K562 (cell line): Measurements from ENCODE around the gene PQBP1. TPM values are rescaled to one million over a fixed set of nuclear protein-coding genes. Genes with fewer than 3 reads are reported as not detected.

Experiments used
- CTBP1 ChIP-seq: fragments of 450-650 bp; IDR thresholded peaks from 2 replicates; pipeline ENCODE4 v1.6.1; 2016; ENCODE audit warnings: borderline replicate concordance
- FOXK2 ChIP-seq, 2 experiments: fragments of 450-650 bp; IDR thresholded peaks in 1 of 2; conservative IDR thresholded peaks in 1 of 2; 2 replicates each; pipeline ENCODE4 v1.6.1; 2016; ENCODE audit warnings: low read depth in 2 of 2, mild to moderate bottlenecking in 1 of 2
- HIVEP1 ChIP-seq: fragments of 250-450 bp; sonication (Bioruptor Pico); IDR thresholded peaks from 2 replicates; pipeline ENCODE4 v1.4.0; 2020; ENCODE audit warnings: mild to moderate bottlenecking
- KLF16 ChIP-seq: IDR thresholded peaks from 2 replicates; pipeline ENCODE4 v1.6.1; 2016; ENCODE audit warnings: antibody characterized with exemption
- MBD2 ChIP-seq: sonication (generic); IDR thresholded peaks from 2 replicates; pipeline ENCODE4 v1.6.1; 2016; ENCODE audit warnings: low read depth, borderline replicate concordance
- MEF2D ChIP-seq: conservative IDR thresholded peaks from 2 replicates; pipeline ENCODE4 v1.6.1; 2016; ENCODE audit warnings: low read depth, missing genetic modification characterization, missing compliant biosample characterization
- MTA2 ChIP-seq: fragments of 450-650 bp; IDR thresholded peaks from 2 replicates; pipeline ENCODE4 v1.6.1; 2016; ENCODE audit warnings: low read depth
- MYC ChIP-seq, 2 experiments: fragments of 250-450 bp in 1 of 2; sonication (Bioruptor Pico) in 1 of 2; IDR thresholded peaks; 2 replicates each; pipeline versions ENCODE4 v1.5.1 to v1.6.1; 2012 to 2021; ENCODE audit warnings: low read depth in 2 of 2, borderline replicate concordance in 1 of 2, improper control_type of control experiment in 1 of 2, low read length in 1 of 2, mild to moderate bottlenecking in 1 of 2, moderate library complexity in 1 of 2
- NRF1 ChIP-seq, 2 experiments: fragments of 450-650 bp; IDR thresholded peaks in 1 of 2; conservative IDR thresholded peaks in 1 of 2; 2 replicates each; pipeline ENCODE4 v1.6.1; 2014; ENCODE audit warnings: mild to moderate bottlenecking in 2 of 2
- POLR2H ChIP-seq: IDR thresholded peaks from 2 replicates; pipeline ENCODE4 v1.6.1; 2016; ENCODE audit warnings: missing genetic modification characterization, low read depth, mild to moderate bottlenecking, control low read depth, missing compliant biosample characterization, moderate library complexity
- RBM39 ChIP-seq: fragments of 200-400 bp; formaldehyde crosslinking; optimal IDR thresholded peaks from 2 replicates; pipeline ENCODE3; 2018; ENCODE audit warnings: low read depth, low read length
- RFX1 ChIP-seq: fragments of 450-650 bp; IDR thresholded peaks from 2 replicates; pipeline ENCODE4 v1.6.1; 2016; ENCODE audit warnings: mild to moderate bottlenecking, moderate library complexity
- RNF2 ChIP-seq: sonication (generic); IDR thresholded peaks from 2 replicates; pipeline ENCODE4 v1.6.1; 2016
- SMC3 ChIP-seq: conservative IDR thresholded peaks from 2 replicates; pipeline ENCODE4 v1.6.1; 2011; ENCODE audit warnings: low read depth, low read length, improper control_type of control experiment; ENCODE audit not compliant: insufficient read depth
- ZBTB17 ChIP-seq: fragments of 450-650 bp; formaldehyde crosslinking; IDR thresholded peaks from 2 replicates; pipeline ENCODE4 v1.4.0; 2020; ENCODE audit warnings: mild to moderate bottlenecking
- ZNF184 ChIP-seq: sonication (generic); formaldehyde crosslinking; IDR thresholded peaks from 2 replicates; pipeline ENCODE4 v1.5.0; 2020; ENCODE audit warnings: missing genetic modification reagents
- ZNF263 ChIP-seq: sonication (generic); formaldehyde crosslinking; IDR thresholded peaks from 2 replicates; pipeline ENCODE4 v1.8.0; 2022; ENCODE audit warnings: mild to moderate bottlenecking, missing genetic modification reagents, borderline replicate concordance
- ZNF311 ChIP-seq: fragments of 250-450 bp; sonication (Bioruptor Pico); IDR thresholded peaks from 2 replicates; pipeline ENCODE4 v1.4.0; 2020; ENCODE audit warnings: mild to moderate bottlenecking, moderate library complexity
- ZNF830 ChIP-seq: fragments of 250-450 bp; sonication (Bioruptor Pico); IDR thresholded peaks from 2 replicates; pipeline ENCODE4 v1.5.0; 2021; ENCODE audit warnings: mild to moderate bottlenecking
- polyA plus RNA-seq, 8 experiments: library from polyadenylated mRNA; depleted of rRNA in 4 of 8; stranded (reverse) in 5 of 8; unstranded in 3 of 8; fragments of >200 nt; fragmentation: Nextera tagmentation in 2 of 8; fragmentation: Illumina TruSeq in 1 of 8; extraction: Ambion mirVana in 2 of 8; extraction: Trizol in 1 of 8; gene quantifications; 2 replicates each; pipeline versions ENCODE4 v1.2.1 to v1.2.3, GENCODE V29; 2011 to 2014; ENCODE audit warnings: inconsistent platforms in 1 of 8, missing spikeins in 1 of 8
- total RNA-seq, 7 experiments: library from RNA; depleted of rRNA in 6 of 7; stranded (reverse); fragments of >200 nt in 6 of 7; fragmentation: Illumina TruSeq in 2 of 7; extraction: Trizol in 2 of 7; gene quantifications; 2 replicates each; pipeline versions ENCODE4 v1.2.1 to v1.2.3, GENCODE V29; 2011 to 2021; ENCODE audit warnings: low replicate concordance in 1 of 7
- TF ChIP-seq, protein P1 (sequence below): sonication (generic); formaldehyde crosslinking; IDR thresholded peaks from 2 replicates; pipeline ENCODE4 v1.8.1; 2022; ENCODE audit warnings: missing genetic modification reagents
- TF ChIP-seq, protein P2 (sequence below): fragments of 250-450 bp; sonication (Bioruptor Pico); IDR thresholded peaks from 2 replicates; pipeline ENCODE4 v1.5.0; 2021
- TF ChIP-seq, protein P3 (sequence below), 2 experiments: fragments of 450-650 bp; conservative IDR thresholded peaks; 2 replicates each; pipeline ENCODE4 v1.6.1; 2017; ENCODE audit warnings: mild to moderate bottlenecking in 2 of 2, moderate library complexity in 2 of 2

PQBP1 gene
- total and polyA plus RNA-seq, 9 of the 15 experiments (the other 6 are each of a cell fraction or from before 2014, with no cell fraction given) = 41.3 to 262 (median 112) TPM

DNA sequence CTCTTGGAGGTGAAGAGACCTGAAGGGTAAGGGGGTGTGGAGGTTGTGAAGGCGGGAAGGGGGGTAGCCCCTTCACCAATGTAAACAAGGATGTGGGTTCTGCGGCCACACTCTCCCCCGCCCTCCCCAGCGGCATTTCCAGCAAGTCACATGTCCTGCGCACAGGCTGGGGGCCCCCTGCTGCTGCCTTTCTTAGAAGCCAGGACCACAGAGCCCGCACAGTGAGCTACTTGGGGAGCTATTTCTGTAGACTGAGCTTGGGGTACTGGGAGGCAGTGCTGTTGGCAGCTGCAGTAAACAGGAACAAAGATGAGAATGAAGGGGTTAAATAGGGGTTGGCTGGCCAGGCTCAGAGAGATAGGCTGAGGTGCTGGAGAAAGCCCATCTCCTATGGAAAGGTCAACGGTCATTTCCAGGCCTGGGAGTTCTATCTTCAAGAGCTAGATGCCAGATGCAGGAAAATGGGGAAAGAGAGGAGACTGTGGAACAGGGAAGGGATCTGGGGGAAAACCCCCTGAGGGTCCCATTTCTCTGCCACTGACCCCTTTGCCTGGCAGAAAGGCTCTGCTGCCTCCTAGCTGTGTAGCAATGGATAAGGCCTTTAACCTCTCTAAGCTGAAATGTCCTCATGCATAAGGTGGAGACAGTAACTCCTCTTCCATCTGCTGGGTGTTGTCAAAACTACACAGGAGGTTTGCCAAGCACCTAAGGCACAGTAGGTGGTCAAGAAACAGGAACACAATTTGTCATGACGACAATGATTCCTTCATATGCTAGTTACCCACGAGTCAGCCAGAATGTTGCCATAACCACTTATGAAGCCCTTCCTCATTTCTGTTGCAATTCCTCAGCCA is 39.6 kb downstream of the PQBP1 start (continued):
- TF ChIP-seq ZNF263 (CRISPR knock-in tag) (no peak), FOXK2 (conservative IDR thresholded peaks at IDR 0.05 in 1 of 2, IDR thresholded peaks at IDR 0.05 in 1 of 2; ENCODE audit: low read depth in 2 of 2) (peak; percentile 95), ZBTB17 (CRISPR knock-in tag) (no peak), MTA2 (no peak), RNF2 (peak; percentile 95; the same call in 1 of the 2 replicates), POLR2H (tag) (peak; percentile 37; the same call in 1 of the 2 replicates), RBM39 (no peak), RFX1 (peak; percentile 38; the same call in 1 of the 2 replicates), KLF16 (peak; percentile 72; the same call in 1 of the 2 replicates), ZNF184 (CRISPR knock-in tag) (no peak), MYC (IDR thresholded peaks at IDR 0.05; ENCODE audit: low read depth, low read length) (peak; percentile 78; the same call in 1 of the 2 replicates), MYC (CRISPR knock-in tag; IDR thresholded peaks at IDR 0.05; ENCODE audit: borderline replicate concordance, low read depth) (0 out of 2 replicates have a peak, but pooled peaks have one; percentile 43), MEF2D (tag) (peak; percentile 70), HIVEP1 (CRISPR knock-in tag) (0 out of 2 replicates have a peak, but pooled peaks have one; percentile 21), SMC3 (0 out of 2 replicates have a peak, but pooled peaks have one; percentile 28), ZNF311 (CRISPR knock-in tag) (peak; percentile 39; the same call in 1 of the 2 replicates), NRF1 (conservative IDR thresholded peaks at IDR 0.05 in 1 of 2, IDR thresholded peaks at IDR 0.05 in 1 of 2) (peak; percentile 72 to 76), MBD2 (peak; percentile 55; the same call in 1 of the 2 replicates), CTBP1 (peak; percentile 44; the same call in 1 of the 2 replicates), ZNF830 (CRISPR knock-in tag) (no peak)
- TF ChIP-seq, protein P1, sequence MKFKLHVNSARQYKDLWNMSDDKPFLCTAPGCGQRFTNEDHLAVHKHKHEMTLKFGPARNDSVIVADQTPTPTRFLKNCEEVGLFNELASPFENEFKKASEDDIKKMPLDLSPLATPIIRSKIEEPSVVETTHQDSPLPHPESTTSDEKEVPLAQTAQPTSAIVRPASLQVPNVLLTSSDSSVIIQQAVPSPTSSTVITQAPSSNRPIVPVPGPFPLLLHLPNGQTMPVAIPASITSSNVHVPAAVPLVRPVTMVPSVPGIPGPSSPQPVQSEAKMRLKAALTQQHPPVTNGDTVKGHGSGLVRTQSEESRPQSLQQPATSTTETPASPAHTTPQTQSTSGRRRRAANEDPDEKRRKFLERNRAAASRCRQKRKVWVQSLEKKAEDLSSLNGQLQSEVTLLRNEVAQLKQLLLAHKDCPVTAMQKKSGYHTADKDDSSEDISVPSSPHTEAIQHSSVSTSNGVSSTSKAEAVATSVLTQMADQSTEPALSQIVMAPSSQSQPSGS = no peak
- TF ChIP-seq, protein P2, sequence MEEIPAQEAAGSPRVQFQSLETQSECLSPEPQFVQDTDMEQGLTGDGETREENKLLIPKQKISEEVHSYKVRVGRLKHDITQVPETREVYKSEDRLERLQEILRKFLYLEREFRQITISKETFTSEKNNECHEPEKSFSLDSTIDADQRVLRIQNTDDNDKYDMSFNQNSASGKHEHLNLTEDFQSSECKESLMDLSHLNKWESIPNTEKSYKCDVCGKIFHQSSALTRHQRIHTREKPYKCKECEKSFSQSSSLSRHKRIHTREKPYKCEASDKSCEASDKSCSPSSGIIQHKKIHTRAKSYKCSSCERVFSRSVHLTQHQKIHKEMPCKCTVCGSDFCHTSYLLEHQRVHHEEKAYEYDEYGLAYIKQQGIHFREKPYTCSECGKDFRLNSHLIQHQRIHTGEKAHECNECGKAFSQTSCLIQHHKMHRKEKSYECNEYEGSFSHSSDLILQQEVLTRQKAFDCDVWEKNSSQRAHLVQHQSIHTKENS (CRISPR knock-in tag) = no peak
- TF ChIP-seq, protein P3, sequence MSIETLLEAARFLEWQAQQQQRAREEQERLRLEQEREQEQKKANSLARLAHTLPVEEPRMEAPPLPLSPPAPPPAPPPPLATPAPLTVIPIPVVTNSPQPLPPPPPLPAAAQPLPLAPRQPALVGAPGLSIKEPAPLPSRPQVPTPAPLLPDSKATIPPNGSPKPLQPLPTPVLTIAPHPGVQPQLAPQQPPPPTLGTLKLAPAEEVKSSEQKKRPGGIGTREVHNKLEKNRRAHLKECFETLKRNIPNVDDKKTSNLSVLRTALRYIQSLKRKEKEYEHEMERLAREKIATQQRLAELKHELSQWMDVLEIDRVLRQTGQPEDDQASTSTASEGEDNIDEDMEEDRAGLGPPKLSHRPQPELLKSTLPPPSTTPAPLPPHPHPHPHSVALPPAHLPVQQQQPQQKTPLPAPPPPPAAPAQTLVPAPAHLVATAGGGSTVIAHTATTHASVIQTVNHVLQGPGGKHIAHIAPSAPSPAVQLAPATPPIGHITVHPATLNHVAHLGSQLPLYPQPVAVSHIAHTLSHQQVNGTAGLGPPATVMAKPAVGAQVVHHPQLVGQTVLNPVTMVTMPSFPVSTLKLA (conservative IDR thresholded peaks at IDR 0.05) = peak; percentile 75 to 89
